Measurements from ENCODE around the gene DENND1A. TPM values are rescaled to one million over a fixed set of nuclear protein-coding genes. Genes with fewer than 3 reads are reported as not detected.

The DENND1A gene
- polyA plus RNA-seq, 1 donor: 24.5 TPM

DNA sequence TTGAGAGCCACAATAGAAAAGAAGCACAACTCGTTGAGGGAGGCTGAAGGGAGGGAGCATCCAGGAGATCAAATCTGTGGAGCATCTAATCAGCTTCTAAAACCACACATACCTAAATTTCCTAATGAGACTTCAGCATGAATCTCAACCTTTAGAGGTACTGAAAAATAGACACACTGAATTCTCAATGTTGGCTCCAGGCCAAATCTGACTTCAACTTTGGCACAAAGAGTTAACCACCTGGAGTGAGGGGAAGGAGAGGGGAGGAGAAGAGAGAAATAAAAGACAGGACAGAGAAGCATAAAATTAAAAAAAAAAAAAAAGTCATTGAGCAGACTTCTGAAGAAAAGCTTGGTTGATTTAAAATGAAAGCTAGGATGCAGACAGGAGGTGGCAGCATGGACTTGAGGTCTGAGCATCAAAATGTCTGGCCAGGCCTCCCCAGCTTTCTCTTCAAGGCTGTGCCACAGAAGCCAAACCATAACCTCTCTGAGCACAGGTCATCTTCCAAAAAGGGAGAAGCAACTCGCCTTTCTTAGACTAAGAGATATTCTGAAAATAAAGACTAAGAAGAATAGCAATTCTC, 205.6 kb downstream of the DENND1A start:
- no peak for DNase-seq

- no peak for DNase-seq
These were observed 206.6 kb downstream of the DENND1A start for GRCh38 chr9:123723135-123723875.

DNA sequence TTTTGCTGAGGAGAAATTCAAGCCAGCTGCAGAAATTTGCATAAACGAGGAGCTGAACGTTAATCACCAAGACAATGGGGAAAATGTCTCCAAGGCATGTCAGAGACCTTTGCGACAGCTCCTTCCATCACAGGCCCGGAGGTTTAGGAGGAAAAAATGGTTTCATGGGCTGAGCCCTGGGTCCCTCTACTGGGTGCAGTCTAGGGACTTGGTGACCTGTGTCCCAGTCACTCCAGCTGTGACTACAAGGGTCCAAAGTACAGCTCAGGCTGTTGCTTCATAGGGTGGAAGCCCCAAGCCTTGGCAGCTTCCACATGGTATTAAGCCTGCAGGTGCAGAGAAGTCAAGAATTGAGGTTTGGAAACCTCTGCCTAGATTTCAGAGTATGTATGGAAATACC, 207.5 kb downstream of the DENND1A start:
- no peak for DNase-seq

GRCh38 chr9:123718188-123718587, 211.7 kb downstream of the DENND1A start:
- no peak for DNase-seq

GRCh38 chr9:123717581-123718175, 212.2 kb downstream of the DENND1A start:
- DNase-seq: no peak

DNA sequence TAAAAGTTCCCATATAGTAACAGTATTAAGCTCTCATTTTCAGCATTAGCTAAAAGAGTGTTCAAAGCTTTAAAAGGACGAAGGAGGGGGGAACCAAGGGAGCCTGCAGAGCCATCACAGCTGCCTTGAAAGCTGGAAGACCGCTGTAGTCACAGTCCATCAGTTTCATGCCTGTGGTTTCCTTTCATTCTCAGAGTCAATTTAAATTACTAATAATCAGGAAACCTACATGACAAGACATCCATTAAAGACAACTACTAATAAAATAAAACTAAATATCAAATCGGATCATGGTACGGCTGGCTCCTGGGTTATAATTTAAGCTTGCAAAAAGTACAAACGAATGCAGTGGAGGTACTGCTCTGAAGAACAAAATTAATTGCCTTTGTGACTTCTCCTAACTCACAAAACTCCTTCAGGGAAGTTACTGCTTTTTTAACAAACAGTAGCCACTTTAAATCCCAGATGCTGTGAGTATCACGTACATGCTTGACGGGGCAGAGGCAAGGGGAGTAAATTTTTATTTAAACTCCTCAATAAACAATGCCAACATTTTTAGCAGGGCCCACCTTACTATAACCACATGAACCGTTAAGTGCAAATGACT, 213.5 kb downstream of the DENND1A start:
- peak; percentile 43 for DNase-seq

DNA sequence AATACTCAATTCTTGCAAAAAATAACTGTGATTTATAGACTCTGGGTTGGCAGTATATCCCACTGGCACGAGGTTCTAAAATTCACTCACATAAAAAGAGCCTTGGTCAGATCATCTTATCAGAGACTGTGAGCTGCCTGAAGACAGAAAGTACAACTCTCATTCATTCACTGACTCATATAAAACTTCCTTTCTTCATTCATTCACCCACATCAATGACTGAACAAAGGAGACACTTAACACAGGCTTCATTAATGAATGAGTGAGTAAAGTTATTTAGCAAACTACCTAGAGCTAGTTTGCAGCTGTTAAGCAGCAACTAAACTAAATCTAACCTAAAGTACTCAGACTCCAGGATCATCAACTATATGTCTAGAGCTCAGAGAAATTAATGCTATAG, 214.7 kb downstream of the DENND1A start:
- DNase-seq: no peak

GRCh38 chr9:123713282-123713681, 216.6 kb downstream of the DENND1A start:
- DNase-seq: no peak

DNA sequence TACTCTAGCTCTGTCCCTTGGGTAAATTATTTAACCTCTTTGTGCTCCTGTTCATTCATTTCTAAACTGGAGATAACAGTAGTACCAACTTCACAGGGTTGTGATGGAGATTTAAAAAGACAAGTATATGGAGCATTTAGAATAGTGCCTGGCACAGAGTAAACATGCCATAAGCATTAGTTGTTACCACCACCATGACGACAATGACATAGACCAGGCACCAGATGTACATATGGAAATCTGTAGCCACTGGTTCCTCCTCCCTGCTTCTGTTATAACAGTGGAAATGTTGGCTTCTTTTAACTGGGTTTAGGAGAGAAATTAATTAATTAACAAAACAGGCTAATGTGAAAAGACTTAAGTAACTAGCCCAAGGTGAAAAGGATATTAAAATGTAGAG, 217.5 kb downstream of the DENND1A start:
- no peak for DNase-seq

DNA sequence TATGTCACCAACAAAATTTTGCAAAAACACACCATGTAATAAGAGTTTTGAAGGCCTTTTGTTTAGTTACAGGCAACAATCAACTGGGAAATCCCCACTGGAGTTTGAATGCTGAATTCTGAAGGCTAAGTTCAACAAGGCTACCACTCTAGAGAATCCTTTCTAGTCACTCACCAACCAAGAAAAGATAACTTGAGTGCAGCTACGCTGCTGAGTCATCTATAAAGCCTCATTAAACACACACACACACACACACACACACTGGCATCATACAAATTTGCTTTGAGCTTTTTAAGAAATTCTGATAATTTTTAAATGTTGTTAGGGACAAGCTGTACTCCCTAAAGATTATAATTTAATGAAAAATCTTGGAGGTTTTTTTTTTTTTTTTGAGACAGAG, 219.6 kb downstream of the DENND1A start:
- DNase-seq: no peak

DNA sequence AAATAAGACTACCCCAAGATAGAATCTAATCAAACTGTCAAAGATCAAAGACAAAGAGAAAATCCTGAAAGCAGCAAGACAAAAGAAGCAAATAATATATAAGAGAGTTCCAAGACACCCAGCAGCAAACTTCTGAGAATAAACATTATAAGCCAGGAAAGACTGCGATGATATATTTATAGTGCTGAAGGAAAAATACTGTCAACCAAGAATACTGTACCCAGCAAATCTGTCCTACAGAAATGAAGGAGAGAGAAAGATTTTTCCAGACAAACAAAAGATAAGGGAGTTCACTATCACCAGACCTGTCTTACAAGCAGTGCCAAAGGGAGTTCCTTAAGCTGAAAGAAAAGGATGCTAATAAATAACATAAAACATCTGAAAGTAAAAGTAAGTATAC, 227.4 kb downstream of the DENND1A start:
- no peak for DNase-seq

DNA sequence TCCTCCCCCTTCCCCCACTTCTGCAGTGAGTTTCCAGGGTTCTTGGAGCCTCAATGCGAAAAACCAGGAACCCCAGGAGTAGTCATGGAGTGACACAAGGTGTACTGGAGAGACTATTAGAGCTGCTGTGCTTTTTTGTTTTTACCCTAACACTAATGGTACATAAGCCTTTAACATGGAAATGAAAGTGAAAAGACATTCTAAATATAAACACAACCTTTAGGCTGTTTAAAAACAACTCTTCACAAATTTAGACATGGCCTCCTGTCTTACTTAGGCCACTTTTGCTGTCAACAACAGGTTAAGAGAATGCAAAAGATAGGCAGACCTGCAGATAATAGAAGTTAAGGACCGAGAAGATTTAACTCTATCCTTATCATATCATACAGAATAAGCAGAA, 232.2 kb downstream of the DENND1A start:
- no peak for DNase-seq

GRCh38 chr9:123696476-123696875, 233.4 kb downstream of the DENND1A start:
- no peak for DNase-seq

DNA sequence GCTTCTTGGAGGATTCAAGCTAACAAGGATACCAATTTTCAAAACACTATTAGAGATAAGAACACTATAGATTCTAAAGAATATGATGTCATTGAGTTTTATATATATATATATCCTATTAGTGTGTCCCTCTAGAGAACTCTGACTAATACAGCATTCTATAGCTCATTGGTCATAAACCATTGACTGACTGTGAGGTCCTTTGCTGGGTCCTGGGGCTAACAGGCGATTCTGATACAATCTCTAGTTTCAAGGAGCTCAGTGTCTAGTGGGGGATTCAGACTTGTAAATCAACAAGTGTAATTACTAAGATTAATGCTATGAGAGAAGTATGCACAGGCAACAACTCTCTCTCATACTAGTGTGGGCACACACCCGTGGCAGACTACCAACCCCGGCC, 234.5 kb downstream of the DENND1A start:
- no peak for DNase-seq

DNA sequence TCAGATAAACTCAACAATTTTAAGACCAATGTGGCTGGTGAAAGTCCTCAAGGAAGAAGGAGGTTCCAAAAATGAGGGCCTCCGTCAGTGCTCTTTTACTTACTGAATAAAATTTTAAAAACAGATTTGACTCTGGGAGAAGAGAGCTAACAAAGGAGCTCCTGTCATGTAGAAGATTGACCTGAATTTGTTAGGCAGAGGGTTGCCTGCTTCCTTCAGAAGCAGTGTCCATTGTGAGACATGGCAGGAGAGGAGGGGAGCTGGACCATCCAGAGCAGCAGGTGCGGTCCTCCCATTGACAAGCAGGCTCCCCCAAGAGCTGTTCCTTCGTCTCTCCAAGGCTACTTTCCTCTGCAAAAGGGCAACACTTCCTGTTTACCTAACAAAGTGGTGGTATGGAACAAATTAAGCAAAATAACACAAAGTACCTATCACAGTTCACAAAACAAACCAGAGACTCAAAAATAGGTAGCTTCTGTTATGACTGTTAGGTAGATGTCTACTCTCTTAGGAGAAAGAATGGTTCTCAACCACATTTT, 238.1 kb downstream of the DENND1A start:
- no peak for DNase-seq

GRCh38 chr9:123689701-123690428, 240.1 kb downstream of the DENND1A start:
- DNase-seq: no peak

DNA sequence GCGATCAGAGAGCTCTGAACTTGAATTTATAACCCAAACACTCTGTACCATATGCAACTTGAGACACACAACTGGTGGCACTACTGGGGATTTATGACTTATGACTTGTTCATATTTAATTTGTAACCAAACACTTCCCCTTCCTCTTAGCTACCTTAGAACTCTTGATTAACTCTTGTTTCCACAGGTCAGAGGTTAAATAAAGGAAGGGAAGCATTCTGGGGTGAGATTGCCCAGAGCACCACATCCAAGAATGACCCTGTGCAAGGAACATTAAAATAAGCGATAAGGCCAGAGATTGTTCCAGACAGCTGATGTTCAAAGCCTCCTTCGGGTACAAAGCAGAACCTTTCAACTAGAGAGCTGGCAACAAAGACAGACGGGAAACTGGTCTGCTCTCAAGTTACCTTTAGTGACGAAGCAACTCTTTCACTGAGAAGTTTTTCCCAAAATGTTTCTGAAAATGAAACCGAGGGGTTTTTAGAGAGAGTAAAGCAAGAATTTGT, 242.6 kb downstream of the DENND1A start:
- DNase-seq: peak; percentile 56

DNA sequence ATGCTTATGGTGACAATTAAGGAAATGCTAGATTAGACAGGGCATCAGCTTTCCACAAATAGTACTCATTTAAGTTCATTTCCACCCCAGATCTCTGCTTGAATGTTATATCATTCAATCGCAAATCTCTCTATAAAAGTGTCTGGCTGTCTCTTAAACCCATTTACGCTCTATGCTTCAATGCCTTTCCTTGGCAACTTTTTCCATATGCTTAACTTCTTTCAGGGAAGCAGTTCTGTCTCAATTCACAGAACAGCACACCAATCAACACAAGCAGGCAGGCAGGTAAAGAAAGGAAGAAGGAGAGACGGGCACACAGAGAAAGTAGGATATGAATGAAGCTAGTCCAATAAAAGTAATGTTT, 243.1 kb downstream of the DENND1A start:
- DNase-seq: no peak

- peak; percentile 38 for DNase-seq
These were observed 243.6 kb downstream of the DENND1A start for GRCh38 chr9:123686131-123686828.

- DNase-seq: no peak
These were observed 244.3 kb downstream of the DENND1A start for GRCh38 chr9:123685489-123686083.

Data from left kidney (tissue), 2 donors.